GM15510 (cell line): ENCODE data around the gene IL17B.

Experiments
- POLR2A ChIP-seq: IDR thresholded peaks from 3 replicates; pipeline ENCODE4 v1.6.1; 2011; ENCODE audit warnings: borderline replicate concordance; ENCODE audit not compliant: insufficient read length; ENCODE audit errors: extremely low read depth

IL17B gene, protein sequence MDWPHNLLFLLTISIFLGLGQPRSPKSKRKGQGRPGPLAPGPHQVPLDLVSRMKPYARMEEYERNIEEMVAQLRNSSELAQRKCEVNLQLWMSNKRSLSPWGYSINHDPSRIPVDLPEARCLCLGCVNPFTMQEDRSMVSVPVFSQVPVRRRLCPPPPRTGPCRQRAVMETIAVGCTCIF

GRCh38 chr5:149379177-149379761 lies at the start of gene IL17B:
TSS of gene IL17B (minus strand) at chr5:149379292. CDS start at chr5:149379225, 67 bp downstream.
- TF ChIP-seq POLR2A, result no peak

DNA sequence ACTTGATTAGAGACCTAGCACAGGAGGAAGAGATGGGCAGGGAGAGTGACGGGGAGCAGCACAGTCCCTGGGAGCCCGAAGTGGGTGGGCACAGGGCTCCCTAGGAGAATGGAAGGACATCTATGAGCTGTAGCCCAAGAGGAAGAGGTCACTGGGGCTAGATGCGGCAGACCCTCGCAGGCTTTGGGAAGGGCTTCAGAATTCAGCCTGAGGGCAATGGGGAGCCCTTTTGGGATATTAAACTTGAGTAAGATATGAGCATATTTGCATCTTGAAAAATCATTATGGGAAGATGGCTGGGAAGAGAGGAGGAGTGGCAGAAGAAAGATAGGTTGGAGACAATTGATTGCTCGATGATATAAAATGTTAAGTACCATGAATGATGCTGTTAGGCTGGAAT lies 48.9 kb upstream of the IL17B start:
- no peak for TF ChIP-seq POLR2A

DNA sequence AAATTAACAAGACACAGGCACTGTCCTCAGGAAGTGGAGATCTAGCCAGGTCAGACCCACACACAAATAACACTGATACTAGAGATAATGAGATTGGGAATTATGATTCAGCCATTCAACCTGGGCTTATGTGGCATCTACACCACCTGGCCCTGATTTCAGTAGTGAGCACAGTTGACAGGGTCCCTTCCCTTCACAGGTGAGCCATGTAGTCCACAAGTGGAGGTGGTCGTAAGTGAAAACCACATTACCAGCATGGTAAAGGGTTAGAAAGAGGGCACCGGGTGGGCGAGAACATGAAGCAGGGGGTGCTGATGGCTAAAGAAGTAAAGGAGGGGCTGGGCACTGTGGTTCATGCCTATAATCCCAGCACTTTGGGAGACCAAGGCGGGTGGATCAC lies 48.3 kb upstream of the IL17B start:
- TF ChIP-seq POLR2A, result no peak

DNA sequence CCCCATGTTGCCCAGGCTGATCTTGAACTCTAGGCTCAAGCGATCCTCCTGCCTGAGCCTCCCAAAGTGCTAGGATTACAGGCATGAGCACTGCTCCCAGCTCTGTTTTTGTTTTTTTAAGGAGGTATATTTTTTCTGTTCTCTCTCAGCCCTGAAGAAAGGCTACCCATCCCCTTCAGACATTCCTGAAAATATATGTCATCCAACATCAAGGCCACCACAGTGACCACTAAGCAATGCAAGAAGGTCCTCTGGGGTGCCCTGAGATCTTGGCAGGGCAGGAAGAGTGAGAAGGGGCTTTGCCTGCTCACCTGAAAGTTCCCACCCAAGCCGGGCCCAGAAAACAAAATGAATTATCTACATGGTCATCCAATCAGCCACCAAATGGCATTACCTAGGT lies 47.8 kb upstream of the IL17B start:
- no peak for TF ChIP-seq POLR2A

DNA sequence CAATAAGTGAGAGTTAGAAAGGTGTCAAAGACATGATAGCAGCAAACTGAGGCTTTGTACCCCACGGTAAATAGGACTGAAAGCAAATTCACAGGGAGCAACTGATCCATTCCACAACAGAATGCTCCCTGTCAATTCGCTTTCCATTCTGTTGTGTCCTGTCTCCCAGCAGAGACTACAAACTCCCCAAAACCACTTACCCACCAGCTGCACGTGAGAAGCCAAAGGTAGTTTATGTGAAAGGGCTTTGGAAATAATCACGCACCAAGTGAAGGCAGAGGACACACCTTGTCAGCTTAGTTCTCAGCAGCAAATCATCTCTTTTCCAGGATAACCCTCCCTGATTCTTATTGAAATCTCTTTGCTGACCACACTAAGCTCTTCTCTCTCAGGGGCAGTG lies 46.6 kb upstream of the IL17B start:
- TF ChIP-seq POLR2A, result no peak

GRCh38 chr5:149424371-149425315 lies 45.6 kb upstream of the IL17B start:
- TF ChIP-seq POLR2A, result no peak

GRCh38 chr5:149423794-149424268 lies 44.7 kb upstream of the IL17B start:
- no peak for TF ChIP-seq POLR2A

DNA sequence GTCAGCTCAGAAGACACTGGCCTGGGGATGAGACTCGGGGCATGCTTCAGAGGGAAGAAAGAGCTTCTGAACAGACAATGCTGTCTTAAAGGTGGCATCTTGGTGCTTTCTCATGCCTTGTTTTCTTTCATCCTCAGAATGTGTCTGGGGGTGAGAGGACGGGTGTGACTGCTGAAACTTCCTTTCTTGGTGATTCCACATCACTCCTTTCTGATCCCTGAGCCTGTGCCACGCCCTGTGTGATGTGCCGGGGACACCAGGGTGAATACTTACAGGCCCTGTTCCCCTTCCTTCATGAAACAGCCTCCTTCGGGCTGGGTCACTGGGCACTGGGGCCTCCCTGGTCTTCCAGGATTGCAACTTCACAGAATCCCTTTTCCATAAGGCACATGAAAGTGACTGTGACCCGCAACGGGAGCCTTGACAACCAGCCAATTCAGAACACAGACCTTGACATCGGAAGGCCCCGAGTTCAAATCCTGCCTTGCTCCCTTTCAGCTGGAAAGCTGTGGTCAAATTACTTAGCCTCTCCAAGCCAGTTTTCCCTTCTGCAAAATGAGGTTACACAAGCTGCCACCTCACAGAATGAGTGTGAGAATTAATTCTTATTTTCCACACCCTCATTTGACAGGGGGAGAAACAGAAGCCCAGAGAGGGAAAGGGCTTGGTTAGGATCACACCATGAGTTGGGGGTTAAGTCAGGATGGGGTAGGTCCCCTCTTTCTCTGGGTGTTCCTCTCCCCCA lies 44.1 kb upstream of the IL17B start:
- no peak for TF ChIP-seq POLR2A

GRCh38 chr5:149422366-149423048 lies 43.4 kb upstream of the IL17B start:
- TF ChIP-seq POLR2A, result no peak

DNA sequence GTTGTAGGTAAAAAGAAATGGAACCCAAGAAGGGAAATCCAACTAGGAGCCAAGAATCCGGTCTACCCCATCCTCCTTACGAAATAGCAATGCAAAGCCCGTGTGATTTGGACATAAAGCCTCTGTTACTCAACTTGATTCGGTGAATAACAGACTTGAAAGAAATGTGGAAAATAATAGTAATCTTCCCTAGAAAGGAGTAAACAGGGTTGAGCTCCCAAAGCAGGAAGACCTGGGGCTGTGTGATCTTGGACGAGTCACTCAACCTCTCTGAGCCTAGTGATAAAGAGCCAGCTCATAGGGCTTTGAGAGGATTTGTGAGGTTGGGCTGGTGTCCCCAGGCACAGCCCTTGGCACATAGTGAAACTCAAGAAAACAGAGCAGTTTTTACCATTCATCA lies 42.7 kb upstream of the IL17B start:
- TF ChIP-seq POLR2A, result no peak

GRCh38 chr5:149421372-149421685 lies 42.2 kb upstream of the IL17B start:
- no peak for TF ChIP-seq POLR2A

DNA sequence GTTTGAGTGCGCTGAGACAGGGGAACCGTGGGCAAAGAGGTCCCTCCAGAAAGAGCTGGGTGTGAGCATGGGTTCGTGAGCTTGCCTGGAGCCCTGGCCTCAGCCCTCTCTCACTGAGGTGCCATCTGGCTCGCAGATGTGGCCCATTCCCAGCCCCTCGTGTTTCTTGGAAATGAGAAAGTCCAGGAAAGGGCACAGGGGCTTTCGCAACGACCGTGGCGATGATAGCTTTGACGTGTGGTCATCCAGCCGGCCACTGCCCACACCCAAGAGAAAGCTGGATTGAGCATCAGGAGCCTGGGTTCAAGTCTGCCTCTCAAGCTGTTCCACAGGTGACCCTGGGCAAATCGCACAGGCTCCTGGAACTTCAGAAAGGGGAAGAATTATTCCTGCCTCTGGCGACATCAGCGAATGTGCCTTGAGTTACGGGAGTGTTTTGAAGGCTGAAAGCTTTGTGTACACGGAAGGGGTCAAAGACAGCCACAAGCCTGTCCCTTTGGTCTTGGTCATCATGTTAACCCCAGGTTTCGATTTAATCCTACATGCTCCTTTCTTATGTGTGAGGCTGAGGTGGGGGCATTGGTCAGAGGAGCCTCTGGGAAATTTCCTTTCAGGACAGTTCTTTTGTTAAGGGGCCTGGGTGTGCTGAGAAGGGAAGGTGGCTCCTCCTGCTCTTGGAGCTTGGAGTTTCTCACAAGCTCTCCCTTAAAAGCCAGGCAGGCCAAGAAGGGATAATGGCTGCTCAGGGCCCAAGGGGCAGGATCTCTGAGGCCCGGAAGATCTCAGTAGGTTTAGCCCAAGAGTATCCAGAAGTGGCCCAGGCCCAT lies 41.7 kb upstream of the IL17B start:
- no peak for TF ChIP-seq POLR2A

DNA sequence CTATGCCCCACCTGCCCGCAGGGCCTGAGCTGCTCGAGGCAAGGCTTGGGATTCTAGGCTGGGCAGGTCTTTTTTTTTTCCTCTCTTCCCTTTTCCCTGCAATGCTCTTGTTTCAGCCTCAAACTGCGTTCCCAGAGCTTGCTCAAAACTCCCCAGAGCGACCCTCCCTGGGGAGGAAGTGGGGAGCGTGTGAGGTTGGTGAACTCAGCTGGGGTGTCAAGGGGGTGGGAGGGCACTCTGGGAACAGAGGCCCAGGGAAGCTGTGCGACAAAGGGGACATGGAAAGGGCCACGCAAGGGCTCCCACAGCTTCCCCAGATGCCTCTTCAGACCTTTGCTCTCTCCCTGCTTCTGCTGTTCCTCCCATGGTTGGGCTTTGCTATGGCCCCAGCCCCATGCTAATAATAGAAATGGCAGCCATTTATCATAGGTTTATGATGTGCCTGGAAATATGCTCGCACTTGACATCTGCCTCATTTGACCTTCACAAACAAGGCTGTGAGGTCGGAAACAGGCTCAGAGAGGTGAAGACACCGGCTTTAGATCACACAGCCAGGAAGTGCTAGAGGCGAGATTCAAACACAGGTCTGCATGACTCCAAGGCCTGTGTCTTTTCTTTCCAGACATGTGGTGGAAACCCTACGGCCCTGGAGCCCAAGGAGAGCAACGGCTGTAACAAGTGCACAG lies 40.9 kb upstream of the IL17B start:
- no peak for TF ChIP-seq POLR2A
